HG03457 (cell line): ENCODE measurements around the gene CPPED1.
"Not testable (repeated sequence)": the region's sequence is repeated elsewhere in the genome, so short reads cannot be mapped to it uniquely, and the experiment has no call there.

ENCODE experiments used
- ATAC-seq: cut with Tn5 transposase; IDR thresholded peaks from one replicate; pipeline ENCODE4 v1.9.1; 2021; ENCODE audit warnings: moderate number of reproducible peaks; ENCODE audit not compliant: unreplicated experiment

The CPPED1 gene

GRCh38 chr16:12769525-12769924 is 34.2 kb downstream of the CPPED1 start:
- ATAC-seq: no peak

- no peak for ATAC-seq
These were observed 35.8 kb downstream of the CPPED1 start for GRCh38 chr16:12767897-12768296.

GRCh38 chr16:12766853-12767252 is 36.8 kb downstream of the CPPED1 start:
- no peak for ATAC-seq

GRCh38 chr16:12766208-12766607 is 37.5 kb downstream of the CPPED1 start:
- not testable (repeated sequence) for ATAC-seq

- no peak for ATAC-seq
These were observed 38.7 kb downstream of the CPPED1 start for GRCh38 chr16:12764813-12765488.

GRCh38 chr16:12763517-12763916 is 40.2 kb downstream of the CPPED1 start:
- no peak for ATAC-seq

GRCh38 chr16:12760819-12761611 is 42.7 kb downstream of the CPPED1 start:
- no peak for ATAC-seq

- ATAC-seq: no peak
These were observed 44.8 kb downstream of the CPPED1 start for GRCh38 chr16:12758670-12759558.

GRCh38 chr16:12758031-12758669 is 45.5 kb downstream of the CPPED1 start:
- no peak for ATAC-seq

- no peak for ATAC-seq
These were observed 46.1 kb downstream of the CPPED1 start for GRCh38 chr16:12757546-12757945.

GRCh38 chr16:12754824-12755543 is 48.7 kb downstream of the CPPED1 start:
- no peak for ATAC-seq

- no peak for ATAC-seq
These were observed 50.3 kb downstream of the CPPED1 start for GRCh38 chr16:12753203-12754023.

- no peak for ATAC-seq
These were observed 51.5 kb downstream of the CPPED1 start for GRCh38 chr16:12752159-12752558.

- ATAC-seq: no peak
These were observed 53.2 kb downstream of the CPPED1 start for GRCh38 chr16:12750554-12750918.

- ATAC-seq: no peak
These were observed 54.6 kb downstream of the CPPED1 start for GRCh38 chr16:12749076-12749475.

- no peak for ATAC-seq
These were observed 55.9 kb downstream of the CPPED1 start for GRCh38 chr16:12747827-12748226.

- ATAC-seq: no peak
These were observed 56.4 kb downstream of the CPPED1 start for GRCh38 chr16:12747261-12747660.

- no peak for ATAC-seq
These were observed 58.8 kb downstream of the CPPED1 start for GRCh38 chr16:12744860-12745259.

- no peak for ATAC-seq
These were observed 60.9 kb downstream of the CPPED1 start for GRCh38 chr16:12742741-12743140.
